HG03354 (cell line): ENCODE measurements around the gene KIRREL3.

Experiments
- ATAC-seq: cut with Tn5 transposase; IDR thresholded peaks from one replicate; pipeline ENCODE4 v1.9.1; 2021; ENCODE audit warnings: mild to moderate bottlenecking; ENCODE audit not compliant: unreplicated experiment, poor library complexity, severe bottlenecking

The KIRREL3 gene

DNA sequence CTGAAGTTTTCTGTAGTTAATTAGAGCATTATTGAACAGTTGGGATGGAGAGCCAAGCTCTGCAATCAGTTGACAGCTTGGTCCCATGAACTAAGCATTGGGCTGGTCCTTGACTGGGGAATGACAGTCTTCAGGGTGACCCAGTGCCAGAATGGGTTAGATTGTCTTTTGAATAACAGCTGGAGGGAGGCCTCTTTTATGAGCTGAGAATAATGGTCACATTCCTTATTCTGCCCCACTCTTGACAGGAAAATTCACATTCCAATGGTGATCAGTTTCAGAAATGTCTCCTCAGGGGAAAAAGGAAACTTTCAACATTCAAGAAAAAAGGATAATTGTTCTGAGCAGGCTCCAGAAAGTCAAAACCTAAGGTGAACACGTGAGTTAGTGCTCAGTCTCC, 113.9 kb downstream of the KIRREL3 start:
- no peak for ATAC-seq

DNA sequence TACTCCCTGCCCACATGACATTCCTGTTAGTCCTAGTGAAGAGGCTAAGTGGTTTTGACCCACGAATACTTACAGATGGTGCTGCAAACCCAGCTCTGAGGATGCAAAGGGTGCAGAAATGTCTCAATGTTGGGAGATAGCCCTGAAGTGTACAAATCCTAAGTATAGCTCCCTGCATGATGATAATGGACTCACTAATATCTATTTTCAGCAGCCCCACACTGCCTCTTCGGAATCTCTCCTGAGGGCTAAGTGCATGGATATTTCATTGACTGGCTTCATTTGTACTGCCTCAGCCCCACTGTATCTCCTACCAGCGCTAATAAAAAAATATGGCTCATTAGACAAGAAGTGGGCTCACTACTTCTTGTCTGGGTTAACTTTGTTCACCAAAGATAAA, 114.5 kb downstream of the KIRREL3 start:
- no peak for ATAC-seq

DNA sequence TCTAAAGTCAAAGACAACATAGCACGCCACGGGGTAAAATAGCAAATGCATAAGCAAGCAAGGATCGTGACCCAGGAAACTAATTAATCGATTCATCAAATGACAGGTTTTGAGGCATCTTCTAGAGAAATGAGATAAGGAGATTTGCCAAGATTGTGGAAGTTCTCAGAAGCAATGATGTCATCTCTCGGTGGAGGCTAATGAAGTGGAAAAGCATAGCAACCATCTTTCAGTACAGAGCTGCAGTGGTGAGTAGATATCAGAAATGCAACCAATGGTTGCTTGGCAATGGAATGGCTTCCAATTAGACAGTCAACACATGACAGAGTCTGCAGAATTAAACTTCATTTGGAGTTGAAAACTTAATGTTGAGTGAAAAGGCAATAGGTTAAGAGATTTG, 116.0 kb downstream of the KIRREL3 start:
- no peak for ATAC-seq

DNA sequence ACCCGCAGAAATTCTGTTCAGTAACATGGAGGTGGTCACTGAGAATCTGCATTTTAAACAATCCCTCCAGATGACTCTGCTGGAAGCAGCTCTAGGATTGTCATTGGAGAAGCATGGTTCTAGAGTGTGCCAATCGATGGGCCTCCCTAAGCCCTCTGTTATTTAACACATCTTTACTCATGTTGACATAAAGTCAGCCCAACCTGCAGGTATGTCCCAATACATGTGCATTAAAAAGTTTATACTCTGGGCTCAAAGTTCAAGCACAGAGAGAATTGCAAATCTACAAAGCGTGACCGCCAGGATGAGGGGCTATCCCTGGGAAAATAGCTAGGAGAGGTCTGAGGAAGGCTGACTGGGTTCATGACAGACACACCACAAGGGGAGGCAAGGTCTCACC, 116.4 kb downstream of the KIRREL3 start:
- ATAC-seq: no peak

DNA sequence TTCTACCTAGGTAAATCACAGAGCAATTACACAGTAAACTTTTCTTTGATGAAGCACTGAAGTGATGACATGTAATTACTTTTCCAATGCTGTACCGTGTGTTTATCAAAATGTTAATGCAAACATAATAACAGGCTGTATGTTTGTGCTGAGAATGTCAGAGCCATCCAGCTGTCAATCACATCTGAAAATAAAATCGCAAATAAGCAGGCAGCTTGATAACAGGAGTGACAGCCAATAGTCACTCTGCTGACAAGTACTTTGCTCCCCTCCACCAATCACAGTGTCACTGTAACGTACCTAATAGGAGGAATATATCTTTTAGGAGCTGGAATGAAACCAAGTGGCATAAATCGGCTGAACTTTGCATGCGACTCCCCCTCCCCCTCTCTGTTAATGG, 119.7 kb downstream of the KIRREL3 start:
- no peak for ATAC-seq

DNA sequence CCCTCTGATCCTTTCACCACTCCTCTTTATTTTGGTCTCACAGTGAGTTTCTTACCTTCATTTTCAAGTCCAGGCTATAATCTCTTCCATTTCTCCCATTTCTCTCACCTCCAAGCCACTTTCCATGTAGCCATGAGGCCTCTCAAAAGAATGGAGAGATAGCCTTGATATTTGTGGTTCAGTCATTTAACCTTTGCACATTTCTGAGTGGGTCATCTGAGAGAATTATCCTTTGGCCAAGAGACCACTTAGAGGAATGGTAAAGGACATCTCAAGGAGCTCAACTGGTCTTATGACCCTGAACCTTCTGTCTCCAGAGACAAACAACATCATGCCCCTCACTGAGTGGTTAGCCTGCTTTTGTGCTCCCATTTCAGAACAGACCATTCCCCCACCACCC, 121.1 kb downstream of the KIRREL3 start:
- ATAC-seq: no peak

DNA sequence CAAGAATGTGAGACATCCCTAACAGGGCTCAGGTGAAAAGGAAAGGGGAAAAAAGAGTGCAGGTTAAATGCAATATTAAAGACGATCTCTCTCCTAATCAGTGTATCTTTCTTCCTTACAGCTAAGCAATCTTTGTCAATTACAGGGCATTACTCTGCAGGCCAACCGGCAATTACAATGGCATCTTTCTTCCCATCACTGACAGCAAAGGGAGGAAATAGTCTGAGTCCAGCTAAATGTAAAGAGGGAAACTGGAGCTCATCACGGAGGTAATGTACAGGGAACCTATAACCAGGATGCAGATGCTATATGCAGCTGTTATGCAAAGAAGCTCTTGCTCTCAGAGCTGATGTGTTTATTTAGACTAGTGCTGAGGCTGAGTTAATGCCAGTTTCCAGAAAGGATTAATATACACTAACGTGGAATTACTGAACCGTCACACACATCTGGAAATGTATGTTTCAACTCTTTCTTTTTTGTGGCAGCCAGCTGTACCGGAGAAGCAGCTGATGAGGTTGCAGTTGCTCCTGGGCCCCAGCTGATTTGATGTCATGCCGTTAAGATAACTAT, 121.6 kb downstream of the KIRREL3 start:
- ATAC-seq: no peak

DNA sequence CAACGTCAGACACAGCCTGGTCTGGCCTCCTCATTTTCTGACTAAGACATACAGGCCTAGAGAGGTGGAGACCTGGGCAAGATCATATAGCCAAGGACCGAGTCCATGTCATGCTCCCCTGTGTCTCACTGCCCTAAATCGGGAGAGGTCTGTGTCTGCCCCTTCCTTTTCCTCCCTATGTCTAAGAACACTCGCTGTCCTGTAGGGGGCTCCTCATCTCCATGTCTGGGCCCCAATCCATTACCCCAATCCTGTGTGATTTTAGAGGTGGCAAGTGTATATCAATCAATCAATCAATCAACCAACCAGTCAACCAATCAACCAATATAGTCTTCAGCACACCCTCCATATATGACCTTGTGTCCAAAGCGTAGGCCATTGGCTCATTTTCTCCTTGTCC, 125.7 kb downstream of the KIRREL3 start:
- ATAC-seq: no peak

DNA sequence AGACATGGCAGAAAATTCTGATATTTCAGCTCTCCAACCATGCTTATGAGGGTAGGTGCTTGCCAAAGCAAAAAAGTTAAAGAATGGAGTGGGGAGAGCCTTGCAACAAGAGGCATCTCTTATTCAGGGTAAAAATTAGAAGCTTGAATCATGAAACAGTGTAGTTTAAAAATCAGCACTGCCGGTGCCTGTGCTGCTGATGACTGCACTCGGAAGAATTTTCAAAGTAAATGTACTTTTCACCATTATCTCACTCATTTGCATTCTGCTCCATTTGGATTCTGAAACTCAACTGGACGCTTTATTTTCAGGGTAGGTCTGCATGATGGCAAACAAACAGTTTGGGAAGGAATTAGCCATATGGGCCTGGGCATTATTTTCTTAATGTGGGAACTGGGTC, 126.3 kb downstream of the KIRREL3 start:
- no peak for ATAC-seq

DNA sequence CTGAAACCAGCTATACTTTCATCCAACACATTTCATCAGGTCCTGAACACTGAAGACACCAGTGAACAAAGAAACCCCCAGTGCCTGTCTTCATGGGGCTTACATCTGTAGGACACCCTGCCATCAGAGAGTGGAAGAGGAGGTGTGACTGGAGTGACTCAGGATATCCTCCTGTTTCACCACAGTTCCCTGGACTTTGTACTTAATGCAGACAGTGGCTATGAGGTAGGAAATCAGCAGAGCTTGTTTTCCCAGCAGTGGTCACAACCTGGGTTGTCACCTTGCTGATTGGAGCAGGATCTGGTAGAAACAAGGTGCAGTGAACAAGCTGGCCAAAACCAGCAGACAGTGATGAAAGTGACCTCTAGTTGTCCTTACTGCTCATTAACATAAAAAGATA, 128.8 kb downstream of the KIRREL3 start:
- ATAC-seq: no peak

DNA sequence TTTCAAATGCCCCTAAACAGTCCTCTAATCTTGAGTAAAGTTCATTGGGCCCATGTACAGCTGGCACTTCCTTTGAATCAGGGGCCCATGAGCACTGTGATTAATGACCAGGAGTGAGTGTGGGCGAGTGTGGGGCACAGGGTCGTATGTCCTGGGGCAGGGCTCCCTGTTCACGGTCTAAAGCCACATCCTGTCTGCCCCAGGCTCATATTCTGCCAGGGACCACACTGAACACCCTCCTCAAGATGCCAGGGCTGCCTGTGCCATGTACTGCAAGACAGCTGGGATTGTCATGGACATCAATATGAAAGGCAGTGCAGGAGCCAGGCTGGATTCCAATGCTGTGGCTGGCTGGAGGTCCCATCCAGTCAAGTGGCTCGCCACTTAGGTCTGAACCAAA, 130.5 kb downstream of the KIRREL3 start:
- ATAC-seq: no peak

DNA sequence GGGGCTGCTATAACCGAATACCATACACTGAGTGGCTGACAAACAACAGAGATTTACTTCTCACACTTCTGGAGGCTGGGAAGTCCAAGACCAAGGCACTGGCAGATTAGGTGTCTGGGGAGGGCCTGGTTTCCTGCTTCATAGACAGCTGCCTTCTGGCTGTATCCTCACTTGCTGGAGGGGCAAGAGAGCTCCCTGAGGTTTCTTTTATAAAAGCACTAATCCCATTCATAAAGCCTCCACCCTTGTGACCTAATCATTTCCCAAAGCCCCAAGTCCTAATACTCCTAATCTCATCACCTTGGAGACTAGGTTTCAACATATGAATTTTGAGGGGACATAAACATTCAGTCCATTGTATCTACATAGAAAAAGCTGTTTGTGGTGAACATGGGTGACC, 131.8 kb downstream of the KIRREL3 start:
- ATAC-seq: no peak

DNA sequence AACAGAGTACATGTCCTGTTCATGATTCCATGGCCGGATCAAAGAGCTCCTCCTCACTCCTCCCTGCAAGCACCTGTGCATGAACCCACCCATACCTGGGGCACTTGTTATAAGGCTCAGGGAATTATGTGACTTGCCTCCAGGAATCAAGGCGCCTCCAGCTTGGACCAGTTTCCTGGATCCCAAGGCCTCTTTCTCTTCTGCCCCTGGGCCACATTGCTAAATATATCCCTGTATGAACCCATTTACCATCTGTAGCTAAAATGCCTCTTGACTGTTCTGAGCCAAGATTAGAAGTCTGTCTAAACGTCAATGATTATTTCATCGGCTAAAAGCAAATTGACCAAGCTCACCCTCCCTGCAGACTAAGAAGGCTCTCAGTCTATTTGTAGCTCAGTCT, 135.6 kb downstream of the KIRREL3 start:
- ATAC-seq: no peak

DNA sequence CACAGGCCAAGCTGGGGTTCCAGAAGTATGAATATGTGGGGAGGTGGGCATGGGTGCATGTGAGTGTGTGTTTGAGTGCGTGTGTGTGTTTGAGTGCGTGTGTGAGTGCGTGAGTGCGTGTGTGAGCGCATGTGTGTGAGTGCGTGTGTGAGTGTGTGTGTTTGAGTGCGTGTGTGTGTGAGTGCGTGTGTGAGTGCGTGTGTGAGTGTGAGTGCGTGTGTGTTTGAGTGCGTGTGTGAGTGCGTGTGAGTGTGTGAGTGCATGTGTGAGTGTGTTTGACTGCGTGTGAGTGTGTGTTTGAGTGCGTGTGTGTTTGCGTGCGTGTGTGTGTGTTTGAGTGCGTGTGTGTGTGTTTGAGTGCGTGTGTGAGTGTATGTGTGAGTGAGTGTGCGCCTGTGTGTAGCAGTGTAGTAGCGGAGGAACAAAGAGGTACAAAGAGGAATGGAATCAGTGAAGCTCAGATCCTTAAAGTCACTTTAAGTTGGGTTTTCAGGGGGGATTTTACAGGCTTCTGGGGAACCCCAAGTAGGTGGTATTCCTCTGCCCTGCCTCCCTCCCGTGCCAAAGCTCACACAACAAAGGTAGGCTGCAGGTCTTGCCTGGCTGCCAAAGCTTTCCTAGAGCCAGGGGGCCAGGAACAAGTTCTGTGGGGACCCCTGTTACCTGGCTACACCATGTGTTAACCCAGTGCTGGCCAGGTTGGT, 137.1 kb downstream of the KIRREL3 start:
- no peak for ATAC-seq

DNA sequence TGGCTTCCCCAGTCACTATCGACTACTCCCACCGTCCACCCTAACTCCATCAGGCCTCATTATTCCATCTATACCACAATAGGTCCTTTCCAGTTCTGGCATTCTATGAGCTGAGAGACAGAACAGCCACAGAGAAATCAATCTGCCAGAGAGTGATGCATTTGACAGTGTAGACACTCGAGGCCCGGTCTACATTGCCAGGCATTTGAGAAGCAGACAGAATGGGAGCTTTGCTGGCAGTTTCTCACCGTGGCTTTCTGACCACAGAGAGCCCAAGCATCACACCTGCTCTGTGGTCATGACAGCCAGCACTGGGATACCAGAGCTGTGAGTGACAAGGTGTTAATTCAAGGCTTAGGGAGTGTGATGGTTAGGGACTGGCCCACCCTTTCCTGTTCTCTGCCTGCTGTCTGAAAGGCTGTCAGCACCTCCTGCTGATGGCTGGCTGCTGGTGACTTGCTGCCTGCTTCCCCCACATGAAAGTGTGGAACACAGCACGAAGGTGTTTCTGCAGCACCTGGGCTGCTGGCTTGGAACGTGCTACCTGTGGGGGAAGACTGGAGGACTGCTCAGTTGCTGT, 137.8 kb downstream of the KIRREL3 start:
- peak; percentile 81 for ATAC-seq

DNA sequence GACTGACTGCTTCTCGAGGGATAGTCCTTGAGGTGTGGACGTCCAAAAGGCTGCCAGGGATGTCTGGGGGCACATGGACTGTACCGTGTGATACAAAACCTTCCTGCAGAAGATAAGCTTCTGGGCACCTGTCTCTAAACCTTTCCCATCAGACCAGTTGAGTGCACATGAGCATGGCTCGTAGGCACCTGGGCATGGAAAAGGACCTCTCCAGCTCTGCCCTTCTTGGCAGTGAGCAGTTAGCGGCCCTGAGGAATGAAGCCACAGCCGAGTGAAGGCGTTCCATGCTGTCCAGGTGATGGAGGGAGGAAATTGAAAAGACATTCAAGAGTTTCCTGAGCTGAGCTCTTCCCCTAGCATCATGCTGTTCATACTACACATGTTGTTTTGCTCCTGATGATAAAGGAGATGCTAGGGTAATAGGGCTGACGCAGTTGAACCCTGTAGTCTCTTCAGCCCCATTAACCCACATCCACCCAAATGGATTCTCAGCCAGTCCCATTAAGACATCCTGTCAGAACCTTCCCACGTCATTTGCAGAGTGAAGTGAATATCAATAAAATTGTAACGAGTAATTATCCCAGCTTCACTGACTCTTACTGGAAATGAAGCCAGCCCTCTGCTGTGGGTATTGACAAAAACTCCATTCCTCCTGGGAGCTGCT, 138.6 kb downstream of the KIRREL3 start:
- ATAC-seq: no peak

DNA sequence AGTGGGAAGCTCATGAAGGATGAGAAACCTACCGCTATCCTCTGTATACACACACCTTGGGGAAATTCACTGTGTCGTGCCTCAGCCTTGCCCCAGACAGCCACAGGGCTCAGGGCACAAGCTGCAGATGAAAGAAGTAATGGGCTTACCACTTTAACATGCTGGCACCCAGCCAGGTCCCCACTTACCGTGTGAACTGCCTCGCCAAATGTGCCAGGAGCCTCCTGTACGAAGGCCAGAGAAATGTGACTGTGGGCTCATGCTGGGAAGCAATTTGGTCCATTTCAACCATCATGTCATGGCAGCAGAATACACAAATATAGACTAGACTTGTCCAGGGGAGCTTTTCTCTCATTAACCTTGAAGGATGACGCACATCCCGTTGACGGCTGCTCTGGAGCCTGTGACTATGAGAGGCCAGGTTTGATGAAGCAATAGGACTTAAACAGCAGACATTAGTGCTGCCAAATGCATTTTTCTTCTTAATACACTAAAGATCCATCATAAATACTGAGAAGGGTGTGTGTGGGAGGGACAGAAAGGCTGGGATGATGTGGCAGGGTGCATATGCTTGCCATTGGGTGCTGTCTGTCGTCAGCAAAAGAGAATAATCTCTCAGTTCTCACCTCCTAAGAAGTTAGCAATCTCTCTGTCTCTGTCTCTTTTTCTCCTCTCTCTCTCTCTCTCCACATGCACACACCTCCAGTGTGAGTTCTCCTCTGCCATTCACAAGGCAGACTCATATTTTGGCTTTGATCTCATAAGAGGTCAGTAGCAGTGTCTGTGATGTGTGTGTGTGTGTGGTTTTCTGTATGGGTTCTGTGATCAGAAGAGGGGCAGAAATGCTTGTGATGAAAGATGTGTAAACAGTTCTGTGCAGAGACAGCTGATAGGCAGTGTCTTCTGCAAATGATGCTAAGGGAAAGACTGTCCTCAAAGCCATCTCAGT, 142.4 kb downstream of the KIRREL3 start:
- ATAC-seq: no peak

DNA sequence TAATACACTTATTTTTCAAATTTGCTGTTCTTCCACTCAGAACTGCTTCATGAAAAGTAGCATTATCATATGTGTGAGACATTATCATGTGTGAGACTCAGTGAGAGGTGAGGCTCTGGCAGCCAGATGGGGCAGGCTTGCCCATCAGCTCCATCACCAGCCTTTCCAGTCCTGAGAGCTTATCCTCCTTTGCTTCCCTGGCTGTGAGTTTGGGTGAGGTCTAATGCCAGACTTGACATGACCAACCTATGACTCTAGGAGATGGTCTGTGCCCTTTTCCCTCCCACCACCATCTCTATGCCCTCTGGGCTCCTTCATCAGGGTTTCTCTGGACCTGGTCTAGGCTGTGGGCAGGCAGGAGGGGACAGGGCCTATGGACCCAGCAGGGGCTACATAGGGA, 145.0 kb downstream of the KIRREL3 start:
- no peak for ATAC-seq

DNA sequence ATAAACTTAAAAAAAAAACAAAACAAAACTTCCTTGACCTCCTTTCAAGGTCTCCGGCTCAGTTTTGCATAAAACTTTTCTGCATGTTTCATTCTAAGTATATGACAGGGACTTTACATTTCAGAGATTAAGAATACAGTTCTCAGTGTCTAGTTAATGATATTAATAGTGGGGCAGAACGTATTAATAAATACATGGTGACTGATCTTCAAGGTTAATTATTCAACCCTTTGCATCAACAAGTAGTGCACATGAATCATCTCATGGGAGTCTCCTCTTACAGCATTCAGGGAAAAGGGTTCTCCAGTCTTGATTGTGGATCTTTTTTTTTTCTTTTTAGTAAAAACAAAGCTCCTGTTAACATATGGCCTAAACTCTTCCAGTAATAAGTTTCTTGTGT, 146.8 kb downstream of the KIRREL3 start:
- peak; percentile 85 for ATAC-seq

DNA sequence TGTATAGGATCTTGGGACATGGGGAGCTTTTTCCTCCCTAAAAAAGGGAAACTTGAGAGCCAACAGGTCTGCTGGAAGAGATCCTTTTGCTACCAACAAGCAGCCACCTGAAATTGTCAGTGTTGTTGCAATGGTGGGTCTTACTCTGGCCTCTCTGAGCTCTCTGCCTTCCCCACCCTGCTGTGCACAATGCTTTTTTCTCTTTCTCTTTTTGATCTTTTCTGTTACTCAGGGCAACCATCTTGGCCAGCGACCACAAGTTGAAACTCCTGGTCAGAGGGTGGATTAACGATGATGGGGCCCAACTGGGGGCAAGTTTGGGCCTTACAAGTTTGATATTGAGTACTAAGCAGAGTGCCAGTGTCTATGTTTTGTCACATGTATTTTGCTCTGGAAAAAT, 155.8 kb downstream of the KIRREL3 start:
- no peak for ATAC-seq
